OCI-LY7 (cell line): ENCODE data around the gene TBP. TPM values are rescaled to one million over a fixed set of nuclear protein-coding genes. Genes with fewer than 3 reads are reported as not detected.

Experiments
- BruUV-seq: library from RNA; stranded (reverse); fragments of 400-500 nt; replicated peaks from 2 replicates; lab custom pipeline; 2021; lab: Mats Ljungman, UMichigan
- CTCF ChIA-PET: fragments of 300-600 bp; sonication (Branson Sonifier 250); formaldehyde crosslinking; loops from one replicate; lab custom pipeline; 2022; ENCODE audit warnings: antibody characterized with exemption; ENCODE audit not compliant: unreplicated experiment; lab: Charles Lee
- POLR2A ChIA-PET: fragments of 300-600 bp; sonication (Branson Sonifier 250); formaldehyde crosslinking; loops from one replicate; lab custom pipeline; 2022; ENCODE audit warnings: antibody characterized with exemption; lab: Charles Lee
- DNase-seq: peaks from one replicate; pipeline ENCODE4 v3.0.0-alpha.2; 2015; ENCODE audit warnings: low spot score
- H2AFZ ChIP-seq: fragments of 200-600 bp; sonication (generic), shearing (Covaris generic); 2 replicates; pipeline ENCODE4 v1.6.1; 2014; ENCODE audit warnings: mild to moderate bottlenecking, antibody characterized with exemption, low read length, moderate library complexity
- H3K27ac ChIP-seq: fragments of 200-600 bp; sonication (generic); 2 replicates; pipeline ENCODE4 v1.5.1; 2014; ENCODE audit warnings: mixed run types, low read depth, mild to moderate bottlenecking, moderate library complexity, low read length, inconsistent platforms; ENCODE audit not compliant: poor library complexity, severe bottlenecking
- H3K36me3 ChIP-seq: fragments of 200-600 bp; sonication (generic); 2 replicates; pipeline ENCODE4 v1.6.1; 2014; ENCODE audit warnings: mild to moderate bottlenecking, antibody characterized with exemption, low read length, moderate library complexity, mixed read lengths; ENCODE audit not compliant: insufficient read depth
- H3K4me1 ChIP-seq: fragments of 200-600 bp; sonication (generic); 2 replicates; pipeline ENCODE4 v1.5.1; 2014; ENCODE audit warnings: mild to moderate bottlenecking, low read length; ENCODE audit not compliant: insufficient read depth, poor library complexity, severe bottlenecking
- H3K4me2 ChIP-seq: fragments of 200-600 bp; sonication (generic); 2 replicates; pipeline ENCODE4 v1.6.1; 2014; ENCODE audit warnings: mild to moderate bottlenecking, low read length
- H3K4me3 ChIP-seq: fragments of 200-600 bp; sonication (generic); 2 replicates; pipeline ENCODE4 v1.5.1; 2014; ENCODE audit warnings: mild to moderate bottlenecking, low read depth, low read length; ENCODE audit not compliant: poor library complexity, severe bottlenecking
- H3K79me2 ChIP-seq: fragments of 200-600 bp; sonication (generic); 2 replicates; pipeline ENCODE4 v1.6.1; 2016; ENCODE audit warnings: low read depth, mild to moderate bottlenecking, low read length, moderate library complexity, mixed read lengths; ENCODE audit not compliant: insufficient read depth
- H3K9me2 ChIP-seq: fragments of 200-600 bp; sonication (generic); 2 replicates; pipeline ENCODE4 v1.6.1; 2016; ENCODE audit warnings: mild to moderate bottlenecking, low read length, mixed read lengths; ENCODE audit not compliant: insufficient read depth
- H3K9me3 ChIP-seq: fragments of 200-600 bp; sonication (generic); 2 replicates; pipeline ENCODE4 v1.6.1; 2014; ENCODE audit warnings: mild to moderate bottlenecking, mixed run types, low read length, mixed read lengths
- H4K20me1 ChIP-seq: fragments of 200-600 bp; sonication (generic); 2 replicates; pipeline ENCODE4 v1.6.1; 2014; ENCODE audit warnings: mild to moderate bottlenecking, antibody characterized with exemption, low read length, moderate library complexity, mixed read lengths; ENCODE audit not compliant: insufficient read depth
- CTCF ChIP-seq: fragments of 200-600 bp; sonication (generic); conservative IDR thresholded peaks from 2 replicates; pipeline ENCODE4 v1.5.1; 2014; ENCODE audit warnings: mild to moderate bottlenecking, antibody characterized with exemption, low read length, moderate library complexity, mixed read lengths
- EZH2phosphoT487 ChIP-seq: fragments of 200-600 bp; sonication (generic); IDR thresholded peaks from 2 replicates; pipeline ENCODE4 v1.6.1; 2018; ENCODE audit warnings: low read depth, borderline replicate concordance, mild to moderate bottlenecking, mixed run types, antibody characterized with exemption, low read length, moderate library complexity, mixed read lengths
- intact Hi-C: fragments of 100-400 bp; cut with micrococcal nuclease; formaldehyde crosslinking; loops from one replicate; pipeline ENCODE4 v1.10.0; 2022; ENCODE audit not compliant: unreplicated experiment
- total RNA-seq, 2 experiments: library from RNA; depleted of rRNA in 1 of 2; stranded (reverse); fragments of >200 nt in 1 of 2; shearing (Covaris generic) in 1 of 2; gene quantifications; 2 replicates each; pipeline ENCODE4 v1.2.3, GENCODE V29; 2014 to 2022

The TBP gene
- total RNA-seq, 2 experiments from 2014 or later: 23.3 to 29.2 TPM

GRCh38 chr6:170583756-170584180 lies 29.6 kb downstream of the TBP start:
- intact Hi-C loops: loop anchor here (1.0 kb wide), 1 partner anchor 29 kb away; the partner anchor contains the start of gene TBP
- Histone ChIP-seq H4K20me1 (peaks cover 13% of the 10 kb centered on the region; the same call in 1 of the 2 replicates), H3K36me3 (peaks cover 48% of the 10 kb centered on the region), H3K4me2 (peak overlapping the region; percentile 93), H3K4me3 (peak overlapping the region; percentile 99), H3K9me2 (no peaks in the 10 kb centered on the region), H3K27ac (peak overlapping the region; percentile 87), H3K9me3 (no peaks in the 10 kb centered on the region), H3K4me1 (peaks cover 22% of the 10 kb centered on the region), H3K79me2 (peaks cover 39% of the 10 kb centered on the region), H2AFZ (peak overlapping the region; percentile 71)
- TF ChIP-seq EZH2phosphoT487 (no peak), CTCF (peak; percentile 75)
- POLR2A ChIA-PET: interaction anchor here (0.6 to 1.7 kb wide), 7 partner anchors 9 to 831 kb away, joined by 4 to 22 read pairs (median 7); partner anchors contain the start of gene TBP
- CTCF ChIA-PET: interaction anchor here (0.5 to 0.6 kb wide), 2 partner anchors 750 to 832 kb away, joined by 3 to 9 read pairs; no protein-coding TSS in a partner anchor
- DNase-seq: peak; percentile 51
- no TSS peak for BruUV-seq

- peak within 1 kb of the TSS; percentile 71 for H2AFZ ChIP-seq
- intact Hi-C loops: loop anchor here (1.0 kb wide), 1 partner anchor 30 kb away; the partner anchor contains the start of gene TBP
- peak within 1 kb of the TSS; percentile 99 for H3K4me3 ChIP-seq
- no peaks in the 10 kb centered on the region for H3K9me3 ChIP-seq
- H3K79me2 ChIP-seq: peaks cover 36% of the 10 kb centered on the region
- ChIA-PET CTCF (interaction anchor here (0.5 kb wide), 1 partner anchor 751 kb away, joined by 9 read pairs; no protein-coding TSS in a partner anchor), POLR2A (interaction anchor here (0.6 to 1.7 kb wide), 8 partner anchors 9 to 832 kb away, joined by 4 to 22 read pairs (median 6); partner anchors contain the start of gene TBP)
- peak; percentile 95 for DNase-seq
- peaks cover 22% of the 10 kb centered on the region for H3K4me1 ChIP-seq
- BruUV-seq: no TSS peak
- TF ChIP-seq CTCF (no peak), EZH2phosphoT487 (no peak)
- H3K9me2 ChIP-seq: no peaks in the 10 kb centered on the region
- H3K36me3 ChIP-seq: peaks cover 42% of the 10 kb centered on the region
- peaks cover 13% of the 10 kb centered on the region; the same call in 1 of the 2 replicates for H4K20me1 ChIP-seq
- peak within 1 kb of the TSS; percentile 93 for H3K4me2 ChIP-seq
- peak within 1 kb of the TSS; percentile 87 for H3K27ac ChIP-seq
These were observed 30.2 kb downstream of the TBP start, which contains the start of gene PDCD2 for GRCh38 chr6:170584181-170584953. PDCD2 (minus strand) TSS chr6:170584637; CDS start chr6:170584581, 56 bp downstream.
